HL-60 (cell line): ENCODE measurements around the gene NUTF2.
A peak's percentile ranks its signal among the peaks of the same experiment; 100 is the strongest.

ENCODE experiments used
- CTCF ChIP-seq: IDR thresholded peaks from one replicate; pipeline ENCODE4 v1.5.1; 2011; ENCODE audit warnings: low read length, control low read depth, inconsistent platforms; ENCODE audit not compliant: insufficient read depth
- POLR2AphosphoS5 ChIP-seq: IDR thresholded peaks from 2 replicates; pipeline ENCODE4 v1.6.1; 2012; ENCODE audit warnings: low read depth
- SPI1 ChIP-seq: IDR thresholded peaks from 2 replicates; pipeline ENCODE4 v1.6.1; 2012; ENCODE audit warnings: low read depth, mild to moderate bottlenecking, borderline replicate concordance

DNA sequence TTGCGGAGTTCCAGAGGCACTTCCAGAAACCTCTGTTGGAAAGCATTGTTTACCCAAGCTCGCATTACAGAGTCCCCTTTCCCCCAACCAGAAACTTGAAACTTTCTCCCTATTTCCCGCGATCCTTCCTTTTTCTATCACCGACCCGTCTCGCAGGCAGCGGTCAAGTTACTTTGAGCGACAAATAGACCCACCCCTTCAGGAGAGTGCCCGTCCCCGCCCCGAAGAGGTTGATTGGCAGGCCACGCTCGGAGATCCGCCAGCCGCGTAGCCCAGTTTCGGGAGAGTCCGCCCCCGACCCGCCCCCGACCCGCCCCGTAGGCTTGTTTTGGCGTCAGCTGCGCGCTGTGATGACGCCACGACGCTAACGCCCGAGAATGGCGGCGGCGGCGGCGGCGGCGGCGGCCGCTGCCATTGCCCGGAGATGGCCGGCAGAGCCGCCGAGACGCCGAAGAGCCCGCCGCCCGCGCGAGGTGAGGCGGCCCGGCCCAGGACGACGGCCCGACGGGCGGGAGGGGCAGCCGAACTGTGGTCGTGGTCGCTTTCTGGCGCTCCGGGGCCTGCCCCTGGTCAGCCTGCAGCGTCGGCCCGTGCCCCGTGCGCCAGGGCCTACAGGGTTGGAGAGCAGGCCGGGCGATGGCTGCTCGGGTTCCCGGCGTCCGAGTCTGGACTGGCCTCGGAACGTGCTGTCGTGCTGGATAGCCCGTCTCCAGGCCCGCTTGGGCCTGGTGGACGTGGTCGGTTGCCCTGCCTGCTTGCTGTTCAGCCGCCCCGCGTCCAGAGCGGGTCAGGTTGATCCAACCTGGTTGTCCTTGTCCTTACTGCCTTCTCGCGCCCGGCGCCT is 46.4 kb downstream of the NUTF2 start, which contains the start of gene PSKH1:
- no peak for TF ChIP-seq CTCF
- TF ChIP-seq SPI1 = no peak
- TF ChIP-seq POLR2AphosphoS5 = peak; percentile 18; the same call in 1 of the 2 replicates
